NCI-H1105 treated with DMSO at 0.1 percent for 48 hours (cell line): ENCODE data around the gene KIT.

Experiments
- DNase-seq: peaks from one replicate; lab custom pipeline; 2025; lab: John Stamatoyannopoulos, UW

Gene KIT

GRCh38 chr4:54745031-54745770 is 87.4 kb downstream of the KIT start:
- DNase-seq = no peak

- no peak for DNase-seq
These were observed 88.5 kb downstream of the KIT start for GRCh38 chr4:54746218-54746617.

GRCh38 chr4:54750341-54750740 is 92.6 kb downstream of the KIT start:
- DNase-seq = no peak

GRCh38 chr4:54754394-54754793 is 96.6 kb downstream of the KIT start:
- no peak for DNase-seq

GRCh38 chr4:54764476-54764875 is 106.7 kb downstream of the KIT start:
- no peak for DNase-seq

GRCh38 chr4:54767376-54767775 is 109.6 kb downstream of the KIT start:
- DNase-seq = no peak

- DNase-seq = no peak
These were observed 115.3 kb downstream of the KIT start for GRCh38 chr4:54773022-54773421.

- no peak for DNase-seq
These were observed 121.3 kb downstream of the KIT start for GRCh38 chr4:54779036-54779435.

- DNase-seq = no peak
These were observed 121.9 kb downstream of the KIT start for GRCh38 chr4:54779476-54780148.

- DNase-seq = no peak
These were observed 122.4 kb downstream of the KIT start for GRCh38 chr4:54780149-54780495.

GRCh38 chr4:54781756-54782155 is 124.0 kb downstream of the KIT start:
- no peak for DNase-seq

- DNase-seq = no peak
These were observed 125.8 kb downstream of the KIT start for GRCh38 chr4:54783402-54784110.

GRCh38 chr4:54784161-54784671 is 126.5 kb downstream of the KIT start:
- no peak for DNase-seq
